ENCODE data around the gene TPK1.

- TF ChIP-seq BRCA1 (IDR thresholded peaks at IDR 0.05; ENCODE audit: low read depth, low read length) (no peak), CTCF (IDR thresholded peaks at IDR 0.05; ENCODE audit: control extremely low read depth in 1 of 3, insufficient read depth in 1 of 3, low read depth in 1 of 3, low read length in 3 of 3) (no peak), POLR2AphosphoS5 (IDR thresholded peaks at IDR 0.05; ENCODE audit: low read depth, low read length) (no peak), POLR2A (IDR thresholded peaks at IDR 0.05; ENCODE audit: control extremely low read depth in 1 of 2, low read depth in 2 of 2, low read length in 2 of 2) (no peak), BCL11A (IDR thresholded peaks at IDR 0.05; ENCODE audit: low read depth in 2 of 2, low read length in 2 of 2) (no peak), JUN (IDR thresholded peaks at IDR 0.05; ENCODE audit: low read depth, low read length) (no peak), NANOG (IDR thresholded peaks at IDR 0.05; ENCODE audit: insufficient read depth, low read depth, low read length, poor library complexity, severe bottlenecking) (no peak), USF2 (IDR thresholded peaks at IDR 0.05; ENCODE audit: low read length) (no peak), ASH2L (IDR thresholded peaks at IDR 0.05; ENCODE audit: low read length) (no peak), EP300 (IDR thresholded peaks at IDR 0.05; ENCODE audit: borderline replicate concordance in 1 of 2, low read depth in 2 of 2, low read length in 2 of 2) (no peak), SP1 (IDR thresholded peaks at IDR 0.05; ENCODE audit: low read depth, low read length) (no peak), RXRA (IDR thresholded peaks at IDR 0.05; ENCODE audit: insufficient read depth, low read depth, low read length) (no peak), TAF1 (IDR thresholded peaks at IDR 0.05; ENCODE audit: low read depth, low read length) (no peak)
Measured at GRCh38 chr7:144468990-144469732, 366.7 kb downstream of the TPK1 start.

Measured in H1 (cell line).